SK-N-SH treated with all-trans-retinoic acid at 6 μM for 48 hours (cell line): ENCODE results near the gene FOXD3.

Source experiments
- ATAC-seq: fragments of 200-7000 bp; cut with Tn5 transposase; 3 replicates; pipeline ENCODE4 v1.9.1; 2020; ENCODE audit warnings: mild to moderate bottlenecking, moderate library complexity
- ARNTL ChIP-seq: fragments of 450-650 bp; formaldehyde crosslinking; IDR thresholded peaks from 2 replicates; pipeline ENCODE4 v1.5.0; 2020; ENCODE audit warnings: low read depth, mild to moderate bottlenecking, moderate library complexity, borderline replicate concordance
- BACH2 ChIP-seq: fragments of 250-450 bp; sonication (Bioruptor Pico); IDR thresholded peaks from 2 replicates; pipeline ENCODE4 v1.9.0; 2021; ENCODE audit warnings: mild to moderate bottlenecking, borderline replicate concordance
- CREB5 ChIP-seq: fragments of 250-450 bp; sonication (Bioruptor Pico); IDR thresholded peaks from 2 replicates; pipeline ENCODE4 v1.5.1; 2020; ENCODE audit warnings: low read depth, mild to moderate bottlenecking, moderate library complexity
- ESRRG ChIP-seq: fragments of 250-450 bp; sonication (Bioruptor Pico); IDR thresholded peaks from 2 replicates; pipeline ENCODE4 v1.6.1; 2021; ENCODE audit warnings: mild to moderate bottlenecking
- GLIS3 ChIP-seq: fragments of 250-450 bp; sonication (Bioruptor Pico); IDR thresholded peaks from 2 replicates; pipeline ENCODE4 v1.5.0; 2020; ENCODE audit warnings: mild to moderate bottlenecking, moderate library complexity
- ISL1 ChIP-seq: fragments of 250-450 bp; sonication (Bioruptor Pico); IDR thresholded peaks from 2 replicates; pipeline ENCODE4 v2.1.2; 2022; ENCODE audit warnings: mild to moderate bottlenecking, moderate library complexity
- OSR1 ChIP-seq: fragments of 250-450 bp; sonication (Bioruptor Pico); IDR thresholded peaks from 2 replicates; pipeline ENCODE4 v1.8.0; 2022; ENCODE audit warnings: moderate library complexity, mild to moderate bottlenecking, inconsistent platforms
- PPARA ChIP-seq: fragments of 250-450 bp; sonication (Bioruptor Pico); IDR thresholded peaks from 2 replicates; pipeline ENCODE4 v1.5.0; 2020; ENCODE audit warnings: mild to moderate bottlenecking, borderline replicate concordance
- RARB ChIP-seq: fragments of 250-450 bp; sonication (Bioruptor Pico); IDR thresholded peaks from 2 replicates; pipeline ENCODE4 v1.8.0; 2021; ENCODE audit warnings: mild to moderate bottlenecking, moderate library complexity
- SNAI2 ChIP-seq: fragments of 250-450 bp; sonication (Bioruptor Pico); IDR thresholded peaks from 2 replicates; pipeline ENCODE4 v1.5.0; 2020; ENCODE audit warnings: mild to moderate bottlenecking, moderate library complexity
- TCF4 ChIP-seq: fragments of 250-450 bp; sonication (Bioruptor Pico); IDR thresholded peaks from 2 replicates; pipeline ENCODE4 v1.8.0; 2021; ENCODE audit warnings: mild to moderate bottlenecking, moderate library complexity, borderline replicate concordance
- TOX ChIP-seq: fragments of 250-450 bp; sonication (Bioruptor Pico); IDR thresholded peaks from 2 replicates; pipeline ENCODE4 v1.8.0; 2021; ENCODE audit warnings: mild to moderate bottlenecking, moderate library complexity, borderline replicate concordance
- ZC3H10 ChIP-seq: fragments of 250-450 bp; sonication (Bioruptor Pico); IDR thresholded peaks from 2 replicates; pipeline ENCODE4 v1.5.1; 2021; ENCODE audit warnings: mild to moderate bottlenecking, moderate library complexity
- ZFP3 ChIP-seq: fragments of 250-450 bp; sonication (Bioruptor Pico); IDR thresholded peaks from 2 replicates; pipeline ENCODE4 v1.5.0; 2020; ENCODE audit warnings: mild to moderate bottlenecking, moderate library complexity
- ZFP30 ChIP-seq: fragments of 450-650 bp; formaldehyde crosslinking; IDR thresholded peaks from 2 replicates; pipeline ENCODE4 v1.5.0; 2022; ENCODE audit warnings: mild to moderate bottlenecking, moderate library complexity
- ZNF565 ChIP-seq: fragments of 450-650 bp; formaldehyde crosslinking; conservative IDR thresholded peaks from 2 replicates; pipeline ENCODE4 v1.5.0; 2020; ENCODE audit warnings: low read depth, mild to moderate bottlenecking, moderate library complexity
- ZNF70 ChIP-seq: fragments of 450-650 bp; formaldehyde crosslinking; IDR thresholded peaks from 2 replicates; pipeline ENCODE4 v1.5.0; 2020; ENCODE audit warnings: mild to moderate bottlenecking, moderate library complexity
- TF ChIP-seq, protein P1 (sequence below): fragments of 250-450 bp; sonication (Bioruptor Pico); IDR thresholded peaks from 2 replicates; pipeline ENCODE4 v1.8.0; 2021; ENCODE audit warnings: low read depth, mild to moderate bottlenecking, moderate library complexity, borderline replicate concordance
- TF ChIP-seq, protein P2 (sequence below): fragments of 250-450 bp; sonication (Bioruptor Pico); IDR thresholded peaks from 2 replicates; pipeline ENCODE4 v1.5.1; 2021; ENCODE audit warnings: mild to moderate bottlenecking, moderate library complexity
- TF ChIP-seq, protein P3 (sequence below): fragments of 250-450 bp; sonication (Bioruptor Pico); IDR thresholded peaks from 2 replicates; pipeline ENCODE4 v1.5.0; 2020; ENCODE audit warnings: mild to moderate bottlenecking, moderate library complexity
- TF ChIP-seq, protein P4 (sequence below): fragments of 250-450 bp; sonication (Bioruptor Pico); IDR thresholded peaks from 2 replicates; pipeline ENCODE4 v1.8.0; 2020; ENCODE audit warnings: mild to moderate bottlenecking, moderate library complexity, borderline replicate concordance

The FOXD3 gene

DNA sequence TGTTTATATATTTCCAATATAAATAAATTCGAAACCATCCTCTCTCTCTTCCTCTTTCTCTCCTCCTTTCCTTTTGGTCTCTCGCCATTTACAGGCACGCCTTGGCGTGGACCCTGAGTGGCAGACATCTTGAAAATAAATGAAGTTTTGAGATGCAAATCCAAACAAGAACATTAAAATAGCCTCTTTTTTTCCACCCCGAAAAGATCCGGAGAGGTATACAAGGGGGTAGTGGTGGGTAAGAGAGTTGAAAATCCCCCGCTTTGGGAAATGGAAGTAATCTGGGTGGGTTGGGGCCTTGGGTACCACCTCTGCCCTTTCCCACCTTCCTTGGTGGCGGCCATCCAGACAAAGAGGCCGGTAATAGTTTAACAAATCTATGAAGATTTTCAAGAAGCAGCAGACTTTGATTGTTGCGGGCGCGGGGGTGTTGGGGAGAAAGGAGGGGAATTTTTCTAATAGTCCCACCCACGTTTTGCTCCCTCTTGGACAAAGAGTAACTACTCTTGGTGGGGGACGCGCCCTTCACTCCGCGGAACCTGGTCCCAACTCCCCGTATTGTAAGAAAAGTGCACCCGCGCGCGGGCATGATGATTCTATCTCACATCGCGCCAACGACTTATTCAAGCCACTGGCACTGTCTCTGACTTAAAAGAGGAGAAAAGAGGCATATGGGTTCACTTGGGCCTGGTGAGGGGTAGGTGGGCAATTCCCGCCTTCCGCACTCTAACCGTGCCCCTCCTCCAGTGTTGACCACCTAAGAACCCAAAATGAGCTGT is 4.0 kb upstream of the FOXD3 start:
- no peak for ATAC-seq
- TF ChIP-seq ZNF565 (CRISPR knock-in tag) (no peak), RARB (CRISPR knock-in tag) (no peak), OSR1 (CRISPR knock-in tag) (no peak), CREB5 (CRISPR knock-in tag) (no peak), GLIS3 (CRISPR knock-in tag) (no peak), ZFP30 (CRISPR knock-in tag) (no peak), ZNF70 (CRISPR knock-in tag) (no peak), SNAI2 (CRISPR knock-in tag) (no peak), ARNTL (no peak), PPARA (CRISPR knock-in tag) (no peak), TCF4 (no peak), ZC3H10 (no peak), BACH2 (CRISPR knock-in tag) (no peak), ZFP3 (CRISPR knock-in tag) (no peak), TOX (CRISPR knock-in tag) (no peak)
- TF ChIP-seq, protein P1, sequence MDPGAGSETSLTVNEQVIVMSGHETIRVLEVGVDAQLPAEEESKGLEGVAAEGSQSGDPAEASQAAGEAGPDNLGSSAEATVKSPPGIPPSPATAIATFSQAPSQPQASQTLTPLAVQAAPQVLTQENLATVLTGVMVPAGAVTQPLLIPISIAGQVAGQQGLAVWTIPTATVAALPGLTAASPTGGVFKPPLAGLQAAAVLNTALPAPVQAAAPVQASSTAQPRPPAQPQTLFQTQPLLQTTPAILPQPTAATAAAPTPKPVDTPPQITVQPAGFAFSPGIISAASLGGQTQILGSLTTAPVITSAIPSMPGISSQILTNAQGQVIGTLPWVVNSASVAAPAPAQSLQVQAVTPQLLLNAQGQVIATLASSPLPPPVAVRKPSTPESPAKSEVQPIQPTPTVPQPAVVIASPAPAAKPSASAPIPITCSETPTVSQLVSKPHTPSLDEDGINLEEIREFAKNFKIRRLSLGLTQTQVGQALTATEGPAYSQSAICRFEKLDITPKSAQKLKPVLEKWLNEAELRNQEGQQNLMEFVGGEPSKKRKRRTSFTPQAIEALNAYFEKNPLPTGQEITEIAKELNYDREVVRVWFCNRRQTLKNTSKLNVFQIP, result no peak
- TF ChIP-seq, protein P2, sequence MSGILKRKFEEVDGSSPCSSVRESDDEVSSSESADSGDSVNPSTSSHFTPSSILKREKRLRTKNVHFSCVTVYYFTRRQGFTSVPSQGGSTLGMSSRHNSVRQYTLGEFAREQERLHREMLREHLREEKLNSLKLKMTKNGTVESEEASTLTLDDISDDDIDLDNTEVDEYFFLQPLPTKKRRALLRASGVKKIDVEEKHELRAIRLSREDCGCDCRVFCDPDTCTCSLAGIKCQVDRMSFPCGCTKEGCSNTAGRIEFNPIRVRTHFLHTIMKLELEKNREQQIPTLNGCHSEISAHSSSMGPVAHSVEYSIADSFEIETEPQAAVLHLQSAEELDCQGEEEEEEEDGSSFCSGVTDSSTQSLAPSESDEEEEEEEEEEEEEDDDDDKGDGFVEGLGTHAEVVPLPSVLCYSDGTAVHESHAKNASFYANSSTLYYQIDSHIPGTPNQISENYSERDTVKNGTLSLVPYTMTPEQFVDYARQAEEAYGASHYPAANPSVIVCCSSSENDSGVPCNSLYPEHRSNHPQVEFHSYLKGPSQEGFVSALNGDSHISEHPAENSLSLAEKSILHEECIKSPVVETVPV (CRISPR knock-in tag), result no peak
- TF ChIP-seq, protein P3, sequence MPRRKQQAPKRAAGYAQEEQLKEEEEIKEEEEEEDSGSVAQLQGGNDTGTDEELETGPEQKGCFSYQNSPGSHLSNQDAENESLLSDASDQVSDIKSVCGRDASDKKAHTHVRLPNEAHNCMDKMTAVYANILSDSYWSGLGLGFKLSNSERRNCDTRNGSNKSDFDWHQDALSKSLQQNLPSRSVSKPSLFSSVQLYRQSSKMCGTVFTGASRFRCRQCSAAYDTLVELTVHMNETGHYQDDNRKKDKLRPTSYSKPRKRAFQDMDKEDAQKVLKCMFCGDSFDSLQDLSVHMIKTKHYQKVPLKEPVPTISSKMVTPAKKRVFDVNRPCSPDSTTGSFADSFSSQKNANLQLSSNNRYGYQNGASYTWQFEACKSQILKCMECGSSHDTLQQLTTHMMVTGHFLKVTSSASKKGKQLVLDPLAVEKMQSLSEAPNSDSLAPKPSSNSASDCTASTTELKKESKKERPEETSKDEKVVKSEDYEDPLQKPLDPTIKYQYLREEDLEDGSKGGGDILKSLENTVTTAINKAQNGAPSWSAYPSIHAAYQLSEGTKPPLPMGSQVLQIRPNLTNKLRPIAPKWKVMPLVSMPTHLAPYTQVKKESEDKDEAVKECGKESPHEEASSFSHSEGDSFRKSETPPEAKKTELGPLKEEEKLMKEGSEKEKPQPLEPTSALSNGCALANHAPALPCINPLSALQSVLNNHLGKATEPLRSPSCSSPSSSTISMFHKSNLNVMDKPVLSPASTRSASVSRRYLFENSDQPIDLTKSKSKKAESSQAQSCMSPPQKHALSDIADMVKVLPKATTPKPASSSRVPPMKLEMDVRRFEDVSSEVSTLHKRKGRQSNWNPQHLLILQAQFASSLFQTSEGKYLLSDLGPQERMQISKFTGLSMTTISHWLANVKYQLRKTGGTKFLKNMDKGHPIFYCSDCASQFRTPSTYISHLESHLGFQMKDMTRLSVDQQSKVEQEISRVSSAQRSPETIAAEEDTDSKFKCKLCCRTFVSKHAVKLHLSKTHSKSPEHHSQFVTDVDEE (CRISPR knock-in tag), result no peak

DNA sequence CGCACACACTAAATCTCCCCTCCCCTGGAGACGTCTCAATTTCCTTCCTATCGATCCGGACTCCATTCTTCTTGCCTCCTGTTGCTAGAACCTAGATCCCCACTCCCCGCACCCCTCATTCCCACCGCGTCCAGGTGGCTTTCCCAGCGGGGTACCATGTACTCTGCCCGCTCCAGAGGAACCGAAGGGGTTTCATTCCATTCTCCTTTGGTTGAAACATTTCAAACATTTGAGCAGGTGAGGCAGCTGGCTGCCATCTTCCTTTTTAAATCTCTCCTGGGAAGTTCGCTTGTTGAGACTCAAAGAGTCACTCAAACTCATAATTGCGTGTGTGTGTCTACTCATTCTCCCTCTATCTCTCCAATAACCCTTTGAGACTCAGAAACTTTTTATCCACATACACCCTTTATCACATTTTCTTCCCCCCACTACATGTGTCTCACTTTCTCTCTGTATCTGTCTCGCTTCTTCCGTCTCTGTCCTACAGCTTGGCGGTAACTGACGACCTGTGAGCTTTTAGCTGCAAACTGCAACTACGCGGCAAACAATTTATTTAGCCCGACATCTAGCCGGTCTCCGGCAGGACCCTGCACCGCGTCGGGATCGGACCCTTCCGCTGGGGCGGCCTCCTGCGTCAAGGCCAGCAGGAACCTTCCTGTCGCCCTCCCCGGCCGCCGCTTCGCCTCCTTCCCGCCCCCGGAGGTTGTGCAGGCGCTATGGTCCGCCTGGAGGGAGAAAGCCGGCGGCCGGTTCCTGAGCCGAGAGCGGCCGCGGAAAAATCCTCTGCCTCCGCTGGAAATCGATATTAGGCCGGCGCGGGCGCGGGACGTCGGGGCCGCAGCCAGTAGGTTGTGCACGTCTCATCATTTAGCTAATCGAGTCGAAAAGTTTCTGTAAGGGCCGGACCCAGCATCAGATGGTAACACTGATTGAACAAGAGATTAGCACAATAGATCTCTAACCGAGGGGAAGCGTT is 3.0 kb upstream of the FOXD3 start:
- no peak for TF ChIP-seq ZFP3 (CRISPR knock-in tag)
- ATAC-seq, result no peak

- ATAC-seq, result peak; percentile 19
- no peak for TF ChIP-seq TCF4
- TF ChIP-seq ZFP30 (CRISPR knock-in tag), result no peak
- TF ChIP-seq ISL1 (CRISPR knock-in tag), result no peak
- TF ChIP-seq SNAI2 (CRISPR knock-in tag), result no peak
- no peak for TF ChIP-seq ESRRG (CRISPR knock-in tag)
- TF ChIP-seq, protein P4, sequence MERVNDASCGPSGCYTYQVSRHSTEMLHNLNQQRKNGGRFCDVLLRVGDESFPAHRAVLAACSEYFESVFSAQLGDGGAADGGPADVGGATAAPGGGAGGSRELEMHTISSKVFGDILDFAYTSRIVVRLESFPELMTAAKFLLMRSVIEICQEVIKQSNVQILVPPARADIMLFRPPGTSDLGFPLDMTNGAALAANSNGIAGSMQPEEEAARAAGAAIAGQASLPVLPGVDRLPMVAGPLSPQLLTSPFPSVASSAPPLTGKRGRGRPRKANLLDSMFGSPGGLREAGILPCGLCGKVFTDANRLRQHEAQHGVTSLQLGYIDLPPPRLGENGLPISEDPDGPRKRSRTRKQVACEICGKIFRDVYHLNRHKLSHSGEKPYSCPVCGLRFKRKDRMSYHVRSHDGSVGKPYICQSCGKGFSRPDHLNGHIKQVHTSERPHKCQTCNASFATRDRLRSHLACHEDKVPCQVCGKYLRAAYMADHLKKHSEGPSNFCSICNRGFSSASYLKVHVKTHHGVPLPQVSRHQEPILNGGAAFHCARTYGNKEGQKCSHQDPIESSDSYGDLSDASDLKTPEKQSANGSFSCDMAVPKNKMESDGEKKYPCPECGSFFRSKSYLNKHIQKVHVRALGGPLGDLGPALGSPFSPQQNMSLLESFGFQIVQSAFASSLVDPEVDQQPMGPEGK, result no peak
Measured at GRCh38 chr1:63320022-63320721, 2.2 kb upstream of the FOXD3 start.
